NK-92 treated with Interleukin-12 subunit alpha and Interleukin-12 subunit beta, amount 100 ng/mL, for 24 hours (cell line): ENCODE results near the gene MAB21L4.

Source experiments
- DNase-seq: peaks from one replicate; lab custom pipeline; 2025; lab: John Stamatoyannopoulos, UW

MAB21L4 gene

GRCh38 chr2:240894006-240894405, 1.9 kb downstream of the MAB21L4 start:
- DNase-seq, result no peak

DNA sequence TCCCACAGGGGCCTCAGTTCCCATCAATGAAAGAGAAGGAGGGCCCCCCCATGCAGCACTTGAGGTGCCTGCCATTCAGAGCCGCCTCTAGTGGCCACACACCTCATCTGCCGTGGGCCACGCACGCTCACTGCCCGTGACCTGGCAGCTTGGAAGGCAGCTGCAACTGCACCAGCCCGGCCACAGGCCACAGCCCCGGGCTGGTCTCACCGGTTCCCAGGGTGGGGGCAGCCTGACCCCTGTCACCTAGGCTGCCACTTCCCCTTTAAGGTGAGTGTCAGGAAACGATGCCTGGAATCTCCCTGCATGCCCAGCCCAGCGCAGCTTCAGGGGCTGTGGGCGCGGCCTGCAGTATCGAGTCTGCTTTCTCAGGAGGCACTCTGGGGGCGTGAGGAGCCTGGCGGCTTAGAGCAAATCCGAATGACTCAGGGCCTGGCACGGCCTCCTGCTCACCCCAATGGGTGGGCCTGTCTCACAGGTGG, 2.6 kb downstream of the MAB21L4 start:
- DNase-seq, result no peak

DNA sequence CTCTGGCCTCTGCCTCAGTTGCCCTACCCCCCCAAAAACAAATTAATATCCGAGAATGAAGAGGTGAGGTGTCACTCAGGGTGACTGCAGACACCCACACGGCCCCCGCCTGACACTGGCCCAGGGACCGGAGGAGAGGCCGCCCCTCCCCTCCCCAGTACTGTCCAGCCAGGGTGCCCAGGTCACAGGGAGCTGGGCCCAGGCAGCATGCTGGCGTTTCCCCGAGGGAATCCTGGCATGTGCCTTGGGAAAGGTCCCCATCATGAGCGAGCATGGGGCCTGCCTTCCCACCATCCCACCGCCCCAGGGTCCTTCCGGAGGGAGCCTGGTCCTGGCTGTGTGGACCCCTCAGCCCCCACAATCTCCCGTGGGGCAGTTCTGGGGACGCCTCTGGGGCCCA, 3.0 kb downstream of the MAB21L4 start:
- no peak for DNase-seq

- DNase-seq, result no peak
Observed at GRCh38 chr2:240892356-240892755, 3.6 kb downstream of the MAB21L4 start.

DNA sequence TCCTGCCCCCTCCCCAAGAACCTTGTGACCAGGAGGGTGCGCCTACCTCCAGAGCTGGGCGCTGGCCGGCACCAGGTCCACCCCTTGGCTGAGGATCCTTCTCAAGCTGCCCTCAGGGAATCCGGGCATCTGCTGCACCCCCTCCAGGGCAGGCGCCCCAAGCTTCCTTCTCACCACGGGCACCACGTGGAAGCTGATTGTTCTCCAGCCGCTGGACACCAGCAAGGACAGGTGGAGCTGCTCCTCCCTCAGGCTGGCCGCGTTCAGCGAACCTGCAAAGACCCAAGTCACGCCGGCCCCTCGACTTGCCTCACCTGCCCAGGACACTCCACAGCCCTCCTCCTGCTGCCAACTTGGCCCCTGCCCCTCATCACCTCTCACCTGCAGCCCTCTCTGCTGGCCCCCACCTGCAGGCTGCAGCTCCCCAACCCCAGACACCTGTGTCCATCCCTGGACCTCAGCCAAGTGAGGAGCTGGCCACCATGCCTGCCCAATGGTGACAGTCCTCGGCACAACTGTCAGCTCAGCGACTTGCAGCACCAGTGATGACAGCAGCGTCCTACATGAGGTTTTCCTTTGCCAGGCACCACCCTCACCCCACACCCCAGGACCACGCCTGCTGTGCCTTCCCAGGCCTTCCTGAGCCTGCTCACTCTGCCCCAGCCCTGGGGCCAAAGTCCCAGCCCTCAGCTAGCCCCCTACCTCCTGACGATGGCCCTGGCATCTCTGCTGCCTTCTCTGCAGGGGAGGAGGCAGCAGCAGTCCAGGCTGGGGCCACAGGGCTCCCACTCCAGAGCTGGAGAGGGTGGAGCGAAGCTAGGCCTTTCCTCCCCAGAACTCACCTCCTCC, 4.2 kb downstream of the MAB21L4 start:
- no peak for DNase-seq

DNA sequence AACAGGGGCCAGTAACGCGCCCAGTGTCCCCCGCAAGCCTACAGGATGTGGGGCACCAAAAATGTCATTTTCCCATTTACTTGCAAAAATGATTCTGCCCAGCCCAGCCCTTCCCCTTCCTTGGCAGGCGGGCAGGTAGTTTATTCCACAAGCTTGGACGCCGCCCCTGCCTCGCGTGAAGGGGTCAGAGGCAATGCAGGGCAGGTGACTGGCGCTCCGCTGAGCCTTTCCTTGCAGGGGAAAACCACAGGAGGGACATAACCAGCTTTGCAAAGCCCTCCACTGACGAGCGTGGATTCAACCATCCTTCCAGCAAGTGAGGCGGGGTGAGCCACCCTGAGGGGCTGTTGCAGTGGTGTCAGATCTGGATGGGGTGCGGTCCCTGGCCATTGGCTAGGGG, 5.3 kb downstream of the MAB21L4 start:
- no peak for DNase-seq

DNA sequence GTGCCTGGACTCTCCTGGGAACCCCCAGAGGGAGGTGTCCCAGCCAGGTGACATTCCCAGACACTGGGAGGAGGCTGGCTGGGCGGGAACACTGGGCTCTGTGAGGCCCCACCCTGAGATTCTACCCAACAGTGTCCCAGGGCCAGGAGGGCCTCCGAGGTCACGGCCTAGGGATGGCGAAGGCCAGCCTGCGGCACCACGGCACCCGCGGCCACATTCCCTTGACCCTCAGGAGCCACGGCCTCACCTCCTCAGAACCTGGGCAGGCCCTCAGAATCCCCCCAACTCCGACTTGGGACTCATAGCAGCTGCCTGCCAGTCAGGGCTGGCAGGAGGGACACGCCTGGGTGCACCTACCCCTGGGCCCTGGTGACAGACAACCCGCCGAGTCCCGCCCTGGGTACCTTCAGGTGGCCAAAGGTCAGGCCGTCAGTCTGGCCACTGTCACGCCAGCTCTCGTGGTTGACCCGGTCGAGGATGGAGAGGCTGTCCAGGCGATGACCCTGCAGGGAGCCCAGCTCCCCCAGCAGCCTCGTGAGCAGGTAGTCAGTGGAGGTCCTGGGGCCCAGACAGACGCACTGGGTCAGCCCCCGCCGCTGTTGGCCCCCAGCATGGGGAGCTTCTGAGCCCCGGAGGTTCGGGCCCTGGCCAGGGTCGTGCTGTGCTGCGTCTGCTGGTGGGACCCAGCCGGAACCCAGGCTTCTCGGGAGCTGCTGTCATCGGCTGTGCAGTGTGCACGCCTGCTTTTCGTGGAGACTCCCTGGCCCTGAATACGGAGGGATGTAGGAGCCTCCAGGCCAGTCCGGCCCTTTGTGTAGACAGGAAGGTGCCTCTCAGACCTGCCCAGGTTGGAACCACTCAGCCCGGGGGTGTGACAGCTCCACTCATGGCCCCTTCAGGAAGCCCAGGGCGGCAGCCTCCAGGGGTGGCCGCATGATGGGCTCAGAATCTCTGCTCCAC, 6.1 kb downstream of the MAB21L4 start:
- DNase-seq, result no peak

DNA sequence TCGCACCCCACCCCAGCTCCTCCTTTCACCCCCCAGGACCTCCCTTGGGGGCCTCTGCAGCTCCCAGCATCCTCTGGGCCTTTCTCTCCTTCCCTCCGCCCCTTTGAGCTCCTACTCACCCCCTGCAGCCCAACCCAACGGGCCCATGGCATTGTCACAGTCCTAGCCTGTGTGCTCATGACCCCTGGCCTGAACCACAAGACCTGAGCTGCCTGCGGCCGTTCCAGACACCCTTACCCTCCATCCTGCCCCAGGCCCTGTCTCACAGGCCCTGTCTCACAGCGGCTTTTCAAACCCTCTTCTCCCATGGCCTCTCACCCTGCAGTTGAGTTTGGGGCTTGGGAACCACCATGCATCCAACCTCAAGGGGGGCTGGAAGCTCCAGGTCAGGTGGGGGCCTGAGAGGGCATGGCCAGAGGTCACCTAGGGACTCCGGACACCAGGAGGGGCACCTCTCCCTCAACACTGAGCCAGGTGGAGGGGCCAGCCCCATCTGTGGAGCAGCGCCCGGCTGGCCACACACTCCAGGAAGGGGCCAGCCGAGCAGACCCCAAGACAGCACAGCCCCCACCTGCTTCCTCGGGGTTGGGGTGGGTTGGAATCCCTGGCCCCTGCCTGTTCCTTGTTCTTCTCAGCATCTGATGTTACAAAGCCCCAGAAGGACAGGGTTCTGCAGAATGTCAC, 6.9 kb downstream of the MAB21L4 start:
- no peak for DNase-seq

DNA sequence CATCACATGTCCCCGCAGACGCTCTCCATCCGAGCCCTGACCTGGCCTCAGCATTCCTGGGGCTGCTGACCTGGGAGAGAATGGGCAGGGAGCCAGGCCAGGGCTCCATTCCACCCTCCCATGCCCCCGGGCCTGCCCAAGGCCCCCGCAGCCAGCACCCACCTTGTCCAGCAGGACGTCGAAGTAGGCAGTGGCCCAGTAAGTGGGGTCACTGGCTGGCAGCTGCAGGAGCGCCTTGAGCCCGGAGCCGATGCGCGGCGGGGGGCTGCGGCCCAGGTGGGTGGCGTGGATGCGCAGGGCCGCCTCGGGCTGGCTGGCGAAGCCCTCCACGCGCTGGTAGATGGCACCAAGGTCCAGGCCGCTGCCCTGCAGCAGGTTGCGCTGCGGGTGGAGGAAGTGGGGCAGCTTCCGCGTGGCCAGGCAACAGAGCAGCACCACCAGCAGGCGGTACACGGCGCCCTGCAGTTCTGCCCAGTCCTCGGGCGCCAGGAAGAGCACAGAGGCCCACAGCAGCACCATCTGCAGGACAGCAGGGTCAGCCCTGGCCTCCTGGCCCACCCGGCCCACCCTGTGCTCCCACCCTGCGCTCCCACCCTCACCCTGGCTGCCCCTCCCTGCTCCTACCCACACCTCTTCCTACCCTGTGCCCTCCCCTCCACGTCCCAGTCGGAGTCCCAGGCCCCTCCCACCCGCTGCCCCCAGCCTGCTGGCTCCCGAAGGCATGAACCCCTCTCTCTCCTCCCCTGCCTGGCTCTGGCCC, 7.6 kb downstream of the MAB21L4 start:
- no peak for DNase-seq

GRCh38 chr2:240887631-240888030, 8.3 kb downstream of the MAB21L4 start:
- no peak for DNase-seq

DNA sequence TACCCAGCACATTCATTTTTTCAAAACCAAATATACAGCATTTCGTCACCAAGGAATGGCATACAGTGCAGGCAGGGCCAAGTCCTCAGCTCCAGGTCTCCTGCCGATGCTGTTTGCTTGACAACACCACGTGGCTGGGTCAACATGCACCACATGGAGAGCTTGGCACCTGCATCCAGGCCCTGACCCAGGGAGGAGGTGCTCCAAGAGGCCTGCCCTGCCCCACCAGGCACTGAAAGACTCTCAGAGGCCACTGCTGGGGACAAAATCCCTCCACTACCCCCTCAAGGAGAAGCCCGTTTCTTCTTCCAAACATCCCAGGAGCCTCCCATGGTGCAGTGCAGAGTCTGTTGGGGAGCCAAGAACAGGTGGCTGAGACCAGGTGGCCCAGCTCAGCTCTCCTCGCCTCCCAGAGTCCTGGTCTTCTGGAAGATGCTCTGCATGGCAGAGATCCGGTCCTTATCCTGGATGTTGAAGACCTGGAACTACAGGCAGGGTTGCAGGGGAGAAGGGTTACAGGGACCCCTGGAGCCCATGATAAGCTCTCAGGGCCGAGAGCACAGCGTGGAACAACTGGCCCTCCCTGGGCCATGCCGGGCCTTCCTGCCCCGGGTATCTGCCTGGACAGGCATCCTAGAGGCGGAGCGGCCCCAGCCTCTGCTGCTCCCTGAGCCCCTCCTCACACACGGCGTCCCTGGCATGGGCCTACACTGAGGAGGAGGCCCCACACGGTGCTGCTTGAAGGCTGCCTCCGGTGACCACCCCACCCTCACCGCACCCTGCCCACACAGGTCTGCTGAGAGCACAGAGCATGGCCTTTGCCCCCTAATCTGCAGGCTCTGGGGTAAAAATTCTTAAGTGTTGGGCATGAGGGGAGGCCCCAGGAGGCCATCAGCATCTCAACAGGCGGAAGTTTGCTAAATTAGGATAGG, 9.0 kb downstream of the MAB21L4 start:
- no peak for DNase-seq

GRCh38 chr2:240886023-240886565, 9.9 kb downstream of the MAB21L4 start:
- DNase-seq, result no peak

GRCh38 chr2:240885566-240885965, 10.4 kb downstream of the MAB21L4 start:
- no peak for DNase-seq

- DNase-seq, result no peak
Observed at GRCh38 chr2:240884745-240885144, 11.2 kb downstream of the MAB21L4 start.

- DNase-seq, result no peak
Observed at GRCh38 chr2:240884221-240884620, 11.7 kb downstream of the MAB21L4 start.

DNA sequence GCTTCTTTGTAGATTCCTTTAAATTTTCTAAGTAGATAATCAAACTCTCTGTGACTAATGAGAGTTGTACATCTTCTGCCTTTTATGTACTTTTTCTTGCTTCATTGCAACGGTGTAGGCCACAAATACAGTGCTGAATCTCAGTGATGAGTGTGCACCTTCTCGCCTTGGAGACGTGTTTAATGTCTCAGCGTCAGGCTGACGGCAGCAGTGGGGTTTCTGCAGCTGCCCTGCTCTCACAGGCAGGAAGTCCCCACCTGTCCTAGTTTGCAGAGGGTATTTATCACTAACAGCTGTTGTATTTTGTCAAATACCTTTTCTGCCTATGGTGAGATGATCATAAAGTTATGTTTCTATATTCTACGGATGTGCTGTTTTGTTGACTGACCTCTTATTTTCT, 14.0 kb downstream of the MAB21L4 start:
- DNase-seq, result no peak

DNA sequence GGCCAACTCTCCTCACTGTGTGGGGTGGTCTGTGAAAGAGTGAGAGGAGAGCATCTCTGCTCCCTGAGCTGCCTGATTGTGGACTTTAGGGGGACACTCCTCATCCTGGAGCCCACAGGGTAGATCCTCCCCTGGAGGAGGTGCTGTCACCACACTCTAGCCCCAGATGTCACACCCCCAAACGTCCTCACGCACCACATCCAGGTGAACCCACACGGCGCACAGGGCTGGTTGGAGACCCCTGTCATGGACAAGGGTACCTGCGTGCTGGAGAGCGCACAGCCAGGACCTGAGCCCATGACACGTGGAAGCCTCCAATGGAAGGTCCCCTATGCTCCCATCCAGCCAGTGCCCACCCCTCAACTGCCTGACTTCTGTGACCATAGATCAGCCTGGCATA, 16.9 kb downstream of the MAB21L4 start:
- DNase-seq, result no peak

DNA sequence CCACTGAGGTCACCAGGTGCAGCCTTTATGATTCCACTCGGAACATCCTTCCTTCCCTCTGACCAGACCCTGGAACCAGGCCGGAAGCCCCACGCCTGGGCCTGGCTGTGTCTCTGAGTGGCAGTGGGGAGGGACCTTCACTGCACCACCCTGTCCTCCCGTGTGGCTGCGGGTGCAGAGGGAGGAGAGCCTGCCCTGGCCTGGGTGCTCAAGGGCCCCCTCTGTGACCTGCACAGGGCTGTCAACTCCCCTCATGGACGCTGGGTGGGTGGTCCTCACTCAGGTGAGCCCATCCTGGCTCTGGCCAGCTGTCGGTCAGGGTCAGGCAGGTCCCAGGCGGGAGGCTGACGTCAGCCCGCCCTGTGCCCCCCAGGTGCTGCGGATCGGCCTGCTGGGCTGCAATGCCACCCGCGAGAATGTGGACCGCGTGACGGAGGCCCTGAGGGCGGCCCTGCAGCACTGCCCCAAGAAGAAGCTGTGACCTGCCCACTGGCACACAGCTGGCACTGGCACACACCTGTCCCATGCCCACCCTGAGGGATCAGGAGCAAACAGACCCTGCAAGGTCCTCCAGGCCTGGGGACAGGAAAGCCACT, 17.5 kb downstream of the MAB21L4 start:
- no peak for DNase-seq

GRCh38 chr2:240877460-240878340, 18.3 kb downstream of the MAB21L4 start:
- no peak for DNase-seq
